Measurements from ENCODE around the gene IRF7.
A peak's percentile ranks its signal among the peaks of the same experiment; 100 is the strongest.

The IRF7 gene

DNA sequence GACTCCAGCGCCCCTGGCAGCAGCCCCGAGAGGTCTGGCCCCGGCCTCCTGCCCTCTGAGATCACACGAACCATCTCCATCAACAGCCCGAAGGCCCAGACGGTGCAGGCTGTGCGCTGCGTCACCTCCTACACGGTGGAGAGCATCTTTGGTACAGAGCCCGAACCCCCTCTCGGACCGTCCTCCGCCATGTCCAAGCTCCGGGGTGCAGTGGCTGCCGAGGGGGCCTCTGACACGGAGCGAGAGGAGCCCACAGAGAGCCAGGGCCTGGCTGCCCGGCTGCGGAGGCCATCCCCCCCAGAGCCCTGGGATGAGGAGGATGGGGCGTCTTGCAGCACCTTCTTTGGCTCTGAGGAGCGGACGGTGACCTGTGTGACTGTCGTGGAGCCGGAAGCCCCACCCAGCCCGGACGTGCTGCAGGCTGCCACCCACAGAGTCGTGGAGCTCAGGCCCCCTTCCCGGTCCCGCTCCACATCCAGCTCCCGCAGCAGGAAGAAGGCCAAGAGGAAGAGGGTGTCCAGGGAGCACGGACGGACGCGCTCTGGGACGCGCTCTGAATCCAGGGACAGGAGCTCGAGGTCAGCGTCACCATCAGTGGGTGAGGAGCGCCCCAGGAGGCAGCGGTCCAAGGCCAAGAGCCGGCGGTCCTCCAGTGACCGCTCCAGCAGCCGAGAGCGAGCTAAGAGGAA, 7.6 kb downstream of the IRF7 start:
- no peak for DNase-seq

DNA sequence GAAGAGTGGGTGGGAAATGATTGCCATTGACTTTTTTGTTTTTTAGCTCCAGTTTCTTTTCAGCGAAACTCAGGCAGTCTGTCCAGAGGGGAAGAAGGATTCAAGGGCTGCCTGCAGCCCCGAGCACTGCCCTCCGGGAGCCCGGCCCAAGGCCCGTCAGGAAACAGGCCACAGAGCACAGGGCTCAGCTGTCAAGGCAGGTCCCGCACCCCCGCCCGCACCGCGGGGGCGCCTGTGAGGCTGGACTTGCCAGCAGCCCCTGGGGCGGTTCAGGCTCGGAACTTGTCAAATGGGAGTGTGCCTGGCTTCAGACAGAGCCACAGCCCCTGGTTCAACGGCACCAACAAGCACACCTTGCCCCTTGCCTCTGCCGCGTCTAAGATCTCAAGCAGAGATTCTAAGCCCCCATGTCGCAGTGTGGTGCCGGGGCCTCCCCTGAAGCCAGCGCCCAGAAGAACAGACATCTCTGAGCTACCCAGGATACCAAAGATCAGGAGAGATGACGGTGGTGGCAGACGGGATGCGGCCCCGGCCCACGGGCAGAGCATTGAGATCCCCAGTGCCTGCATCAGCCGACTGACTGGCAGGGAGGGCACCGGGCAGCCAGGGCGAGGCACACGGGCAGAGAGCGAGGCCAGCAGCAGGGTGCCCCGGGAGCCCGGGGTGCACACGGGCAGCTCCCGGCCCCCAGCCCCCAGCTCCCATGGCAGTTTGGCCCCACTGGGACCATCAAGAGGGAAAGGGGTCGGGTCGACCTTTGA, 8.6 kb downstream of the IRF7 start:
- no peak for DNase-seq

GRCh38 chr11:606245-606644, 9.5 kb downstream of the IRF7 start:
- DNase-seq, result no peak

DNA sequence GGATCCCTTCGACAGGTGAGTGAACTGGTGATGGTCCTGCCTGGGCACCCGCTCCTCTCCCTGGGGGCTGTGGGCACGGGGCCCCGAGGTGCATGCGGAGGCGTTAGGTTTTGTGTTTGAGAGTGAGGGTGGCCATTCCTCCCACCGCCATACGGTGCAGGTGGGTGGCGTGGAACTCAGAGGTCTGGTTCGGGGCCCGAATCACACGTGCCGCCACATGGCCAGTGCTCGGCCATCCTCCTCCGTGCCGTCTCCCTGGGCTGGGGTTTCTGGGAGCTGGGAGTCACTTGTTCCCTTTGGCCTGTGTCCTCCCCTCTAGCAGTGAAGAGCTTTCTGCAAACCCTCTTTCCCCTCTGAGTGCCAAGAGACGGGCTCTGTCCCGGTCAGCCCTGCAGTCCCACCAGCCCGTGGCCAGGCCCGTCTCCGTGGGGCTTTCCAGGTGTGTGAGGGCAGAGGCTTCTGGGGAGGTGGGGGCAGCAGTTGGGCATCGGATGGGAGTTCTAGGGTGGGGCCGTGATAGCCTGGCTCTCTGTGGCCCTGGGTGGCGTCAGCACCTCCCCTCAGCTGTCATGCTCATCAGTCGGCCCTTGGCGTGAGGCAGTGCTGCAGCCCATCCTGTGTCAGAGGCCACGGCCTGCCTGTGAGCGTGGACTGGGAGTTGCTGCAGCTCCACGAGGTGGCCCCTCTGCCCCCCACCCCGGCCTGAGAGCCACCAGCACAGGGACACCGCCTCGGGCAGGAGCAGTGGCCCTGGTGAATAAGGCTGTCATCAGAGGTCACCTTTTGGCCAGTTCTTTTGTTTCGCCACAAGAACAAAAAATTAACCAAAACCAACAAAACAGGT, 10.2 kb downstream of the IRF7 start:
- DNase-seq, result no peak

GRCh38 chr11:603154-603553, 12.6 kb downstream of the IRF7 start:
- no peak for DNase-seq

DNA sequence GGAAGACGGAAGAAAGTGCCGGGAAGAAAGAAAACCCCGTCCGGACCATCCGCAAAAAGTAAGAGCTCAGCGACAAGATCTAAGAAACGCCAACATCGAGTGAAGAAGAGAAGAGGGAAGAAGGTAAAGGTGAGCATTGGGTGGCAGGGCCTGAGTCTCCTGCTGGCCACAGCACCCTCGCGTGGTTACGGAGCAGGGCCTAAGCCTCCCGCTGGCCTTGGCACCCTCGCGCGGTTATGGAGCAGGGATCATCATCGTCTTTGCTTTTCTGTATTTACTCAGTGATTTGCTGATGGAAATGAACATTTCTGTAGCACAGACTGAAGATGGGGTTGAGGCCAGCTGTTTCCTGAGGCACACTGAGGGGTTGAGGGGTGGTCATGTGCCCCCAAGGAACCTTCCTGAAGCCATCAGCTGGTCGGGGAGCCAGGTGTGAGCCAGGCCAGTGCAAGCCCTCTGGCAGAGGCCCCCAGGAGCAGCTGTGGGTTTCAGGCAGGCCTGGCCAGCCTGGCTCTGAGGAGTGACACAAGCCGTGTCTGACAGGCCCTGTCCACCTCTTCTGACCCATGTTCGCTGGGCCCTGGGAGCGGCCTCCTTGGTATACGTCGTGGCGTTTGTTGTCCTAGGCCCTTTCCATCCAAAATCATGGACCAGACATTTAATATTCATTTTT, 14.0 kb downstream of the IRF7 start:
- DNase-seq, result no peak

DNA sequence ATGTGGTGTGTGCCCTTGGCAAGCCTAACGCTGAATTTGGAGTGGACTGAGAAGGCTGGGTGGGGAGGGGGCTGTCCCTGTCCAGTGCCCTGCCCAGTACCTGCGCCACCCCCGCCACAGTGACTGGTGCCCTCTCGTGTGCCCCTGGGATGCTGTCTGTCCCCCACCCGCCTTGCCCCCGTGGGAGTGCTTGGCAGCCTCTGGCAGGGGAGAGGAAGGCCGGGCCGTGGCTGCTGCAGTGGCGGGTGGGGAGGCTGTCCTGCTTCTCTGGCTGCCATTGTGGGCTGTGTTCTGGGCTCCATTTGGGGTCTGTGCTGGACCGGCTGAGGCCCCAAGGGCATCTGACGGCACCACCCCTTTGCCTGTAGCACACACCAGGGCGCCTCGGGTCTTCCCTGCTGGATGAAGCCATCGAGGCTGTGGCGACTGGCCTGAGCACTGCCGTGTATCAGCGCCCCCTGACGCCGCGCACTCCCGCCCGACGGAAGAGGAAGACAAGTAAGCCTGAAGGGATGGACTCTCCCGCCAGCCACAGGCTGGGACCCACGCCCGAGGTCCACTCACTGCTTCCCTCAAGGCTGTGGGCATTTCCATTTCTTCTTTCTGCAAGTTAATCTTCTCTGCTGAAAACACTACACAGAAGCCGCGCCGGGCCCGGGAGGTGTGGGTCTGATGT, 17.6 kb downstream of the IRF7 start:
- DNase-seq, result no peak

GRCh38 chr11:597166-597725, 18.5 kb downstream of the IRF7 start:
- no peak for DNase-seq

DNA sequence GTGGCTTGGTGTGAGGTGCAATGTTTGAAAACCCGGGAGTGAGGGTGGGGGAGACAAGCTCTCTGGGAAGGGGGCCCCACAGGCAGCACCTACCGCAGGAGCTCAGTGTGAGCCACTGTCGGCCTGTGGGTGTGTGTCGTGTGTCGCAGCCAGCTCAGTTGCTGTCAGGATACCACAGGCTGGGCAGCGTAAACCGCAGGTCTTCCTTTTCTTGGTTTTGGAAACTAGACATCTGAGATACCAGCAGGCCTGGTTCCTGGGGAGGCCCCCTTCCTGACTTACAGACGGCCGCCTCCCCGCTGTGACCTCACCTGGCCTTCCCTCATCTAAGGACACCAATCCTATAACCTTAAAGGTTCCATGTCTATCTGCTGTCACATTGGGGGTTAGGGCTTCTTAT, 19.4 kb downstream of the IRF7 start:
- no peak for DNase-seq

- no peak for DNase-seq
These were observed 20.4 kb downstream of the IRF7 start for GRCh38 chr11:595400-595799.

DNA sequence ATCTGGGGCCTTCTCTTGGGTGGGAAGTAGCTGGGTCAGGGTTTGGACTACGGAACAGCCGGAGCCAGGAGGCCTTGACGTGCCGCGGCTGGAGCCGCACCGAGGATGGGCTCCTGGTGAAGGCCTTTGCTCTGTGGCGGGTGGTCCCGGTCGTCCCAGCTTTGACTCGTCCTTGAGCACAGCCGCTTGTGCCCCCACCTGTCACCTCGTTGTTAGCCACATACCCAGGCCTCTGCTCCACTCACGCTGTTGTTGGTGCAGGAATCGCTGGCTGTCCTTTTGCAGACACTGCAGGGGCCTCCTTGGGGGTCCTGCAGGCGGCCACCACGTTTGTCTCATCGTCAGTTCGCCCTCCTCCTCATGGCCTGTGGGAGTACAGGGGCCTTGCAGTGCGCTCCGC, 22.4 kb downstream of the IRF7 start:
- DNase-seq, result no peak

GRCh38 chr11:592918-593317, 22.8 kb downstream of the IRF7 start:
- no peak for DNase-seq

DNA sequence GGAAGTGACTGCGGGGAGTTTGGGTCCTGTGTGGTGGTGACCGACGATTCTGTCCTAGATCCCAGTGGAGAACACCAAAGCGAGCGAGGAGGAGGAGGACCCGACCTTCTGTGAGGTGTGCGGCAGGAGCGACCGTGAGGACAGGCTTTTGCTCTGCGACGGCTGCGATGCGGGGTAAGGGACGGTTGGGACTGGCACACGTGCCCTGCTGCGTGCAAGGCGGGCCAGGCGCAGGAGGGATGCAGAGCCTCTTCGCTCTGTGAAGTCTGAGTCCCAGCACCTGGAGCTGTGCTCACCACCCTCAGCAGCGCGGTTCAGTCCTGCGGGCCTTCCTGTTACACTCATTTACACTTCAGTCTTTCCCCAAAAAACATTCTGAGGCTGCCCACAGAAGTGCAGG, 23.2 kb downstream of the IRF7 start:
- no peak for DNase-seq

- no peak for DNase-seq
These were observed 24.8 kb downstream of the IRF7 start for GRCh38 chr11:590997-591396.

DNA sequence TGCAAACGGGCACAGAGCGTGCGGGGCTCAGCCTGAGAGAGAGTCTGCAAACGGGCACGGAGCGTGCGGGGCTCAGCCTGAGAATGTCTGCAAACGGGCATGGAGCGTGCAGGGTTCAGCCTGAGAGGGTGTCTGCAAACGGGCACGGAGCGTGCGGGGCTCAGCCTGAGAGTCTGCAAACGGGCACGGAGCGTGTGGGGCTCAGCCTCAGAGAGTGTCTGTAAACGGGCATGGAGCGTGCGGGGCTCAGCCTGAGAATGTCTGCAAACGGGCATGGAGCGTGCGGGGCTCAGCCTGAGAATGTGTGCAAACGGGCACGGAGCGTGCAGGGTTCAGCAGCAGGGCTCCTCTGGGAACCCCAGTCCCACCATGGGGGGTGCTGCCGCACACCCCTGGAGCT, 26.0 kb downstream of the IRF7 start:
- DNase-seq, result no peak

GRCh38 chr11:587978-588380, 27.8 kb downstream of the IRF7 start:
- DNase-seq, result peak; percentile 91

GRCh38 chr11:587546-587945, 28.2 kb downstream of the IRF7 start:
- DNase-seq, result no peak

- no peak for DNase-seq
These were observed 29.1 kb downstream of the IRF7 start for GRCh38 chr11:586376-587316.

GRCh38 chr11:584287-584686, 31.5 kb downstream of the IRF7 start:
- DNase-seq, result no peak

DNA sequence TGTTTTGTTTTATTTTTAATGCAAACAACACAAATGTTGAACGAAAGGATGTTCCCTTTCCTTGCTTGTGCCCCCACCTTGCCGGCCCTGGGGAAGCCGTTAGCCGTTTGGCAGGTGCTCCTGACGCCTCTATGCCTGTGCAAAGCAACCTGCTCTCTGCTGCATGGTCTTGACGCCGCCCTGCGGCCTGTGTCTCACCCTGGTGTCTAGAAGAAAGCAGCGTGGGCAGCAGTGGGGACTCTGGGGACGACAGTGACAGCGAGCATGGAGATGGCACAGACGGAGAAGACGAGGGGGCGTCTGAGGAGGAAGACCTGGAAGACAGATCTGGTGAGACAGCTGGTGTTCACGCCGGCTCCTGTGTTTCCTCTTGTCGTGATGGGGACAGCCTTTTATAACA, 34.0 kb downstream of the IRF7 start:
- no peak for DNase-seq

- DNase-seq, result no peak
These were observed 34.4 kb downstream of the IRF7 start for GRCh38 chr11:581342-581741.

Measured in suppressor macrophage treated with lipopolysaccharide for 4 hours (primary cell).